NCI-H2107 treated with DMSO at 0.1 percent for 48 hours (cell line): ENCODE measurements around the gene USP15.
"Not testable (repeated sequence)": the region's sequence is repeated elsewhere in the genome, so short reads cannot be mapped to it uniquely, and the experiment has no call there.

Source experiments
- DNase-seq: peaks from one replicate; lab custom pipeline; 2025; ENCODE audit not compliant: unreplicated experiment; lab: John Stamatoyannopoulos, UW

USP15 gene

DNA sequence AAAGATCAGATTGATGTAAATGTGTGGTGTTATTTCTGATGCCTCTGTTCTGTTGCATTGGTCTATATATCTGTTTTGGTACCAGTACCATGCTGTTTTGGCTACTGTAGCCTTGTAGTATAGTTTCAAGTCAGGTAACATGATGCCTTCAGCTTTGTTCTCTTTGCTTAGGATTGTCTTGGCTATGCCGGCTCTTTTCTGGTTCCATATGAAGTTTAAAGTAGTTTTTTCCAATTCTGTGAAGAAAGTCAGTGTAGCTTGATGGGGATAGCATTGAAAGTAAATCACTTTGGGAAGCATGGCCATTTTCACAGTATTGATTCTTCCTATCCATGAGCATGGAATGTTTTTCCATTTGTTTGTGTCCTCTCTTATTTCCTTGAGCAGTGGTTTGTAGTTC is 105.6 kb downstream of the USP15 start:
- not testable (repeated sequence) for DNase-seq

DNA sequence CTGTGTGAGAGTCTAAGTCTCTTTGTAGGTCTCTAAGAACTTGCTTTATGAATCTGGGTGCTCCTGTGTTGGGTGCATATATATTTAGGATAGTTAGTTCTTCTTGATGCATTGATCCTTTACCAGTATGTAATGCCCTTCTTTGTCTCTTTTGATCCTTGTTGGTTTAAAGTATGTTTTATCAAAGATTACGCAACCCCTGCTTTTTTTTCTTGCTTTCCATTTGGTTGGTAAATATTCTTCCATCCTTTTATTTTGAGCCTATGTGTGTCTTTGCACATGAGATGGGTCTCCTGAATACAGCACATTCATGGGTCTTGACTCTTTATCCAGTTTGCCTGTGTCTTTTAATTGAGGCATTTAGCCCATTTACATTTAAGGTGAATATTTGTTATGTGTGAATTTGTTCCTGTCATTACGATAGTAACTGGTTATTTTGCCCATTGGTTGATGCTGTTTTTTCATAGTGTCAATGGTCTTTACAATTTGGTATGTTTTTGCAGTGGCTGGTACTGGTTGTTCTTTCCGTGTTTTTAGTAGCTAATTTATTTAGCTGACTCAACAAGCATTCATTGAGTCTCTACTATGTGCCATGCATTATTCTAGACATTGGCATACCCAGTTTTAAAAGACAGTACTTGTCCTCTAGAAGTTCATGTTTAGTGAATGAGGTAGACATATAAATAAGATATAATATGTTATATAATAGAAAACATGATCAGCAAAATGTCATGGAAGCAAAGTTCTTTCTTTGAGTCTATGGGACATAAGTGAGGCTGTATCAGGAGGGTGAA is 108.4 kb downstream of the USP15 start:
- not testable (repeated sequence) for DNase-seq

DNA sequence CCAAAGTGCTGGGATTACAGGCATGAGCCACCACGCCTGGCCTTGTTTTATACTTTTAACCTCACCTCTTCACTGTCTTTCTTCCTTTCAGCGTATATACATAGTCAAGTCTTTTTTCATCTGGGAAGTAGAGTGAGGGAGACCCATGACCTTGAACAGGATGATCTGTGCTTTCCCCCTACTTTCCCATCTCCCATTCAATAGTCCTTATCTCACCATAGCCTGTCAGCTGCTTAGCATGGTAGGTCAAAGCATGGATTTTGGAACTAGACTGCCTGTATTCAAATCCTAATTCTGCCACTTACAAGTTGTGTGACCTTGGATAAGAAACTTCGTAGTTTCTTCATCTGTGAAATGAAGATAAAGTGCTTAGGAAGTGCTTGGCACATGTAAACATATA is 110.0 kb downstream of the USP15 start:
- no peak for DNase-seq

DNA sequence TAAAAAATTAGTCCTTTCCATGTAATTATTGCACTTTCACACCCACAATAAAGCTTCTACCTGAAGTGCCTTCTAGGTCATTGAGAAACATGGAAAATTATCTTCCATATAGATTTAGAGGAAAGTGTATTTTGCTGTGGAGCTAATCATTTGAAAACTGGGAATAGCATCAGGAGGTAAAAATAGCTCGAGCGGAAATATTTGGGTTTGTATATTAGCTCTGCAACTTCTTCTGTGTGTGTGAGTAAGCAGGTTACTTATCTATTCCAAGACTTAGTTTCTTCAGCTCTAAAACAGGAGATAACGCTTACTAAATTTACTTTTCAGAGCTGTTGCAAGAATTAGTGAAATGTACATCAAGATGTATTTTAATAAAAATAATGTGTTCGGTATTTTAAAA is 111.5 kb downstream of the USP15 start:
- no peak for DNase-seq

DNA sequence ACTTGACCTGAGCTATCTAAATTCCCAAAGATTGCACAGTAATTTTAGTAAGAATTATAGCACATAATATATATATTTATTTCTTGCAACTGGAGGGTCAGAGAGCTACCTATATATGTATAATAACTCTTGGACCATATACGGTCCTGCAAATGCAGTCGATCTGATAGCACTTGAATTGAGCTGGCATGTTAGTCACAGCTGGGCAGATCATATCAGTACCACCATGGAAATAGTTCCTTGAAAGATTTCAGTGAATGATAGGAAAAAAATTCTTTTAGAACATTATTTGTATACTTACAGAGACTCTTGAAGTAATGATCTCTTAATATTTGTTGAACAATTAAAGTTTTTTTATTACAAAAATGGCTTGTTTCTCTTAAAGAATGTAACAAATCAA is 111.9 kb downstream of the USP15 start:
- no peak for DNase-seq

DNA sequence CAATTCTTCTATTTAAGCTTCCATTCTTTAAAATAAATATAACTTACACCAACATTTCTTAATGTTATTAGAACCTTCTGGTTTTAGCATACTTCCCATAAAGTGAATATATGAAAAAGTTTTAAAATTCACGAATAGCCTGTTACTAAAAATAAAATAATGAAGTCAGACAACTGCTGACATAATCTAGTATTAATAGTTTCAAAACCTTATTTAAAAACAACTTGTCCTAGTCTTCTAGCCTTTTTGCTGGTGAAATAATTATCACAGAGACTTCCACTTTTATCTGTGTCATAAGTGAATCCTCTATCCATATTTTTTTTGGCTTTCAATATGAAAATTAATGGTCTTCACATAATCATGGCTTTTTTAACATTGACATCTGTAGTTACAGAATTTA is 112.6 kb downstream of the USP15 start:
- no peak for DNase-seq

DNA sequence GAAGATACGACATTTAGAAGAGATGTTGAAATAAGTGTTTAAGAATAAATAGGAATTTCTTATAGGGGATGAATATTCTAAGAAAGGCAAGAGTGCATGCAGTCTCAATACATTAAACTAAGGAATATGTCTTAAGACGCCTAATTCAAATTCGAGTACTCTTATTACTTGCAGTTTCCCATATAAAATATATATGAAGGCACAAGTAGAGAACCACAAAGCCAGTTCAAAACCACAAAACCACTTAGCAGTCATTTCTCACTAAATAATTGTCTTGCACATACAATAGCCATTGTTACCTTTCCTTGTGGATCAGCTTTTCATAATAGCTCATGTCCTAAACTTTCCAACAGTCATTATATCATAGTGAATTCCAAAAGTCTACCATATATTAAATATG is 115.4 kb downstream of the USP15 start:
- DNase-seq, result peak; percentile 23

DNA sequence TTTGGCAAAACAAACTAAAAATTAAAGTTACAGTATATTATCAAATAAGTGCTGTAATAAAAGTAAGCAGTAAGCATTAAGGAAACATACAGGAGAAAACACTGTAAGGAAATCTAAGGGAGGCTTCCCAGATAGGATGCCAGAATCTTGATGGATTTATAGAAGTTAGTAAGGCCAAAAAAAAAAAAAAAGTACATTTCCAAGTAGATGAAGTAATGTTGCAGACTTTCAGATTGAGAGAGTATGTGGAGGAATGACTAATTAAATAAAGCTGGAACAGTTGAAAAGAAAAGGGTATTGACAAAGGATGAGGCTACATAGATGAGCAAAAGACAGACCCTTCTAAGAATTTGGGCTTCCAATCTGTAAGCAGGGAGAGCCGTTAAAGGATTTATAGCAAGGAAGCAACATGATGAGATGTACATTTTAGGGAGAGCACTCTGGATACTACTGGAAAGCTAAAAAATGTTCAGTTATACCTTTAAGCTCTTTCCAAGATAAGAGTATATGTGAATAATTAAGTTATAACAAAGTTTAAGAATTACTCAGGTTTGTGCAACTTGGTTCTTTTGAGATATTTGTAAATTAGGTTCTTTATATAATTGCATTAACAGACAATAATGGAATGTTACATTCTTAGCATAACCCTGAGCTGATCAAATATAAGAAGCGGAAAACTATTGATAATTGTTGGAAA is 119.0 kb downstream of the USP15 start:
- DNase-seq, result no peak

DNA sequence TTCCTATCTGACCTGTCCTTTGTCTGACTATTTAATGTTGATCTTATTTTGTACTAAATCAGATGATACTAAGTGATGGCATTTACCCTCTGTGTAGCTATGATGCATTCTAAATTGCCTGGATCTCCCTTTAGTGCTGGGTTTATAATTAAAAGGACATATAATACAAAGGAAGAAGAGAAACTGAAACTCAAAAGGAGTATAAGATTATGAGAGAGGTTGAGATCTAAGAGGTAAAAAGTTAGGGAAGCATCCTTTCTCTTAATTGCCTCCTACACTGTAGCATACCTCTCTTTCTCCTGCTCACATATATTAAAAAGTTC is 119.5 kb downstream of the USP15 start:
- DNase-seq, result no peak

DNA sequence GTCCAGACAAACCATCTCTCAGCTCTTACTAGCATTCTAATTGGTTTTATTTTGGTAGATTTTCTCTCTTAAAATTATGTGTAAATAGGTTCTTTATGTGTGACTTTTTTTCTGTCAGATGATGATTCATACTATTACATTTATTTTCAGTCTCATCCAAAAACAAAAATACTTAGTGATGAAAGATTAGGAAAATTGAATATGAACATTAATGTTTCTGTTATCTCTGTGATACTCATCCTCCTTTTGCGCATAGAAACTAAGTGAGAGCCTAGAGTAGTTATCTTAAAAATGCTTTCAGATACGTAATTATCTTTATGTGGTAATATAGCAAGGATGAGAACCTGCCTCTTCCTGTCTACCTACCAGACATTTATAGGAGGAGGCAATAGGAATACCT is 122.3 kb downstream of the USP15 start:
- no peak for DNase-seq

DNA sequence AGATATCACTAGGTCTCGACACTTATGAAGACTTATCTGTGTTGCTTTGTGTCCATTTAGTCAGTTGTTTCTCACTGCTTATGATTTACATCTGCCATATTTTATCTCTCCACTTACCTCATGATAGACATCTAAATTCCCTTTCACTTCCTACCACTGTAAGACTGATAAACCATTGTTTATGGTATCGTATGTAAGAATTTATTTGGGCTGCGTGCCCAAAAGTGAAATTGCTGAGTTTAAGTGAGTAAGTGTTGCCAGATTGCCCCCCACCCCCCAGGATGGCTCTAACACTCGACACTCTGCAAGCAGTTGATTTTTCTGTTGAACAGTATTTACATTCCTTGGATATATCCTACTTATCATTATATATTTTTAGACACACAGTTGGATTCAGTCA is 136.5 kb downstream of the USP15 start:
- DNase-seq, result no peak

DNA sequence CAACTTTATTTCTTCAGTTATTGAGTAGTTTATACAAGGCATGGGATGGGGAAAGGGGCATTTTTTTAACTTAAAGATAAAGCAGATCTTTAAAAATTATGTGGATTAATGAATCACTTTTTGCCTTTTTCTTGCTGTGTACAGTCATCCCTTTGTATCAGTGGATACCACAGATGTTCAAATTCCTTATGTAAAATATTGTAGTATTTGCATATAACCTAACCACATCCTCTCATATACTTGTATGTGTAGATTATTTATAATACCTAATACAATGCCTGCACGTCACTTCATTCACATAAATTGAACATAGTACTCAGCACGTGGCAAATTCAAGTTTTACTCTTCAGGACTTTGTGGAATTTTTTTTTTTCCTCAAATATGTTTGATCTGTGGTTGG is 139.9 kb downstream of the USP15 start:
- DNase-seq, result no peak

DNA sequence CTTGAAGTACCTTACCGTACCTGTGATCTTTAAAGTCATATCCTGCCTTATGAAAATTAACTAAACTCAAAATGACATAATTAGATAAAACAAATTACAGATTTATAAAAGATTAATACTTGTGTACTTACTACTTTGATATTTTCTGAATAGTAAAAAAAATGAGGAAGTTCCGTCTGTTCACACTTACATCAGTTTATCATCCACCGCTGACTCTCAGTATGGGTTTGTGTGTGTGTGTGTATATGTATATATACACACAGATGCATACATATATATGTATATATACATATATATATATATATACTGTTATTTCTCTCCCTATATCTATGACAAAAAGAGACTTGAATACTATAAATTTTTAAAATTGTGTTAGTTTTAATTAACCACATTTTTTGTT is 141.4 kb downstream of the USP15 start:
- no peak for DNase-seq

DNA sequence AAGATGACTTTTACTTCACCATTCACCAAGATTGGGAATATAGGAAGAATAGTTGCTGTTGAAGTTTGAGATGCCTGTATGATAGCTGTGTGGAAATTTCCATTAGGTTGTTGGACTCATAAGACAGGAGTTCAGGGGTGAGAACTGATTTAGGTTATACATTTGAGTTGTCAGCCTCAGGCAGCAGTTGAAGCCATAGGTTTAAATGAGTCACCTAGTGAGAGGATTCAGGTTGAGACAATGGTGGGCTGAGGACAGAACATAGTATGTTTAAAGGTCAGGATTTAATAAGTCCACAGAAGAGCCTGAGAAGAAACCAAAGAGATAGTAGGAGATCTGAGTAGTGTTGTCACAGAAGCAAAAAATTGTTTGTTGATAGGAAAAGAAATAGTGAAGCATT is 142.8 kb downstream of the USP15 start:
- DNase-seq, result no peak

DNA sequence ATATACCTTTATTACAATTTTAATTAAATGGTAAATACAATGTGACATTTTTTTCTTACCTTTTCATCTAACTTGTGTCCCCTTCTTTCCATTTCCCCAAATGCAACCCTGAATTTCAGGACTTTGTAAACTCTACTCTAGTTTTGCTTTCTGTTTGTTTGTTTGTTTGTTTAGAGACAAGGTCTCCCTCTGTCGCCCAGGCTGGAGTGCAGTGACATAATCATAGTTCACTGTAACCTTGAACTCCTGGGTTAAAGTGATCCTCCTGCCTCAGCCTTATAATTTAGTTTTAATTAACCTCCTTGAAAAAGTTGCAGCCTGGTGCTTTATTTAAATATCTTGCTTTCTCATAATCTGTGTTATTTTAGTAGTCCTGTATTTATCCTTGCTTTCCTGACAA is 147.4 kb downstream of the USP15 start:
- DNase-seq, result no peak

DNA sequence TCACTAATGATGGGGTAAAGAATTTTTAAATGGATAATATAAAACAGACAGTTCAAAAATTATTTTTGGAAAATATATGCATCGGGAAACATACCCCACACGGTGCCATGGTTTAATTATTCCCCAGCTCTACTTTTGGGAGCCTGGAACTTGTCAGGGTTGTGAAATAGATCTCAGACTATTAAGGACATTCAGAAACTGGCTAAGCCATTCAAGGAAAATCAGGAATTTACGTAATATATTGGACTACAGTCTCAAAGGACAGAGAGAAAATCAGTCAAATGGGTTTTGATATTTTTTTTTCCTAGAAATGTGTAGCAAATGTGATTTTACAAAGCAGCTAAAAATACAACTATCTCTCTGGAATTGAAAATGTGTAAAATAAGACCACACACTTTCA is 148.9 kb downstream of the USP15 start:
- DNase-seq, result no peak

DNA sequence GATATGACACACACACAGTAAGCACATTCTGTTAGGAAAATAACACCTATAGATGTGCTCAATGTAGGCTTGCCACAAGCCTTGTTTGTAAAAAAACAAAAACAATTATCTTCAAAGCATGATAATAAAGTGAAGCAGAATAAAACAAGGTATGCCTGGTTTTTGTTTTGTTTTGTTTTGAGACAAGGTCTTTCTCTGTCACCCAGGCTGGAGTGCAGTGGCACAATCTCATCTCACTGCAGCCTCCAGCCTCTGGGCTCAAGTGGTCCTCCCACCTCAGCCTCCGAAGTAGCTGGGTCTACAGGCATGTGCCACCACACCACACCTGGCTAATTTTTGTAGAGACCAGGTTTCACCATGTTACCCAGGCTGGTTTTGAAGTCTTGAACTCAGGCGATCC is 154.0 kb downstream of the USP15 start:
- no peak for DNase-seq

DNA sequence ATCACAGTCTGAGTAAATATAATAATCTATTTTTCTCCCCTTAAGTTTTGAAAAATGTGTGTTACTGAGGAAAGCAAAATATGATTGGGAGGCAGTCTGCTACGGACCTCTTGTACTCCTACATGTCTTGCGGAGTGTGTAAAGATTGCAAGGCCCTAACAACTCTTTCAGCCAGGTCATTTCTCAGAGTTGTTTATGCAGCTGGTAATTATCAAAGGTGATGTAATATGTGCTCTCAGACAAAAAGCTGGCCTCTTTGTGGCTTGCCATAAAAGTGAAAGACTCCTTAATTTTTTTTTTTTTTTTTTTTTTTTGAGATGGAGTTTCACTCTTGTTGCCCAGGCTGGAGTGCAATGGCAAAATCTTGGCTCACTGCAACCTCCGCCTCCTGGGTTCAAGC is 165.9 kb downstream of the USP15 start:
- DNase-seq, result no peak

DNA sequence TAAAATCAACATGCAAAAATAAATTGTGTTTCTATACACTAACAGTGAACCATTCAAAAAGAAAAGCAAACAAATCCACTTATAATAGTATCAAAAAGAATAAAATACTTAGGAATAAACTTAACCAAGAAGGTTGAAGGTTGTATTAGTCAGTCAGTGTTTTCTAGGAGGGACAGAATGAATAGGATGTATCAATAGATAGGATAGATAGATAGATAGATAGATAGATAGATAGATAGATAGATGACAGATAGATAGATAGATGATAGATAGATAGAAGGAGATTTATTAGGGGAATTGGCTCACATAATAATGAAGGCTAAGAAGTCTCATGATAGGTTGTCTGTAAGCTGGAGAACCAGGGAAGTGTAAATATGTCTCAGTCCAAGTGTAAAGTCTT is 169.3 kb downstream of the USP15 start:
- DNase-seq, result no peak

DNA sequence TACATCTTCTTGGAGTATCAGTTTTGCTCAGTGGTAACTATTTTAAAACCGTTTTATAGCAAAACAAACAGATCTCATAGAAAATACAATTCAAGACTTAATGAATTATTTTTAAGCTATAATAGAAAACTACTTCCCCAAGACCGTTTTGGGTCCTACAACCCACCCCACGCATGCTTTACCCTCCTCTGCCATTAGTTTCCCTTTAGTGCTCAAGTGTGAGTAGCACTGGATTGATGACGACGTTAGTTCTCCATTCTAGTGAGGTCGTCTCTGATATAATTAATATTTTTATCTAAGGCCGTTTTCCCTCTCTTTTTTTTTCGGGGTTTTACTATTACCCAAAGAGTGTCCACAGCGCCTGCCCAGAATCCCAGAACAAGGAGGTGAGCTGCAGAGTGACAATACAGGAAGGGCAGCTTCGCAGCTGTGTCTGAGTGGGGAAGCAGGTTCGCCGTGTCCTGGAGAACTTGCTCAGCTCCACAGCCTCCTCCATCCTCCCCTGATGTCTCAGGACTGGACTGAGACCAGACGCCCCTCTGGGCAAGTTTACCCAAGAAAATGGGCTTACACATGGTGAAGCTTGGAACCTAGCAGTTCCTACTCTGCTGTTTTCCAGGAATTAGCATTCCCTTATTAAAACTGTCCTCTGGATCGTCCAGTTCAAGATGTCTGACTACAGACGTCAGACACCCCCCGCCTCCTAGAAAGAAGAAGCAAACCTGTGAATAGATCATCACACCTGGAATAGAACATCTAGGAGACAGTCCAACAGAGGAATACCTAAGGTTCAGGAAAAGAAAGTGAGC is 174.5 kb downstream of the USP15 start:
- peak; percentile 29 for DNase-seq

DNA sequence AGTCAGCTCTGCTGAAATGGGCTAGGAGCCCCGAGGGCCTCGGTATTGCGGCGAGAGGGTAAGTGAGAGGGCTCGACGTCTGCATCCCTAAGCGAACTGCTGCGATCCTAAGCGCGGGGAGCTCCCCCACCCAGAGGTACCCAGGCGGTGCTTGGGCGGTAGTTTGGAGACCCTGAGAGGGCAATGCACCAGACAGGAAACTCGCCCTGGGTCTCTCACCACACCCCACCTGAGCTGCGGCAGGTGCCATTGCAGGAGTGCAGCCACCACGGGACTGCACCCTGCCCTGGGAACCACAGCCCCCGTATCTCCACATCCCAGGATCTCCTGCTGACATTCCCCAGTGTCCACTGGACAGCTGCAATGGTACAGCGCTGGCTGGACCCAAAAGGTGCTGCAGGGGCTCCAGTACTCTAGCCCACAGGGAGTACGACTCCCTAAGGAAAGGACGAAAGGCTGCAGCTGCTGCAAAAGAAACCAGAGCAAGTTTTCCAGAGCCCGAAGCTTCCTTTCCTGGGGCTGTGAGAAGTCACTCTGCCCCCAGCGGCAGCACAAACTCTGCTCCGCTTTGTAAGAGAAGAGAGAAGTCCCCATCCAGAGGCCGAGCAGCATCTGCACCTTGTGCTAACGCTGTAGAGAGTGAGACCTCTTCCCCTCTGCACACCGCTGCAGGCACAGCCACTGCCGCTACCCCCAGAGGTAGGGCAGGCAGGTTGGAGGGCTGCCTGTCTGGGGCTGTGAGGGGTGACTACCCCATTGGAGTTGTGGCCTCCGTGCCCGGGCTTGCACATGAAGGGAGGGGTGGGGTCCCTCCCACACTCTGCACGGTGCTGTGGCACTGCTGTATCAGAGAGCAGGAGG is 175.3 kb downstream of the USP15 start:
- DNase-seq, result peak; percentile 73
